GM21528 (cell line): ENCODE measurements around the gene ADAMTS2.
"Not testable (repeated sequence)": the region's sequence is repeated elsewhere in the genome, so short reads cannot be mapped to it uniquely, and the experiment has no call there.

Experiments
- ATAC-seq: cut with Tn5 transposase; IDR thresholded peaks from one replicate; pipeline ENCODE4 v1.9.1; 2021; ENCODE audit warnings: mild to moderate bottlenecking, moderate library complexity; ENCODE audit not compliant: unreplicated experiment, low FRiP score

The ADAMTS2 gene

GRCh38 chr5:179223528-179223927, 121.7 kb downstream of the ADAMTS2 start:
- ATAC-seq, result no peak

GRCh38 chr5:179222246-179223017, 122.8 kb downstream of the ADAMTS2 start:
- ATAC-seq, result no peak

GRCh38 chr5:179221877-179222220, 123.4 kb downstream of the ADAMTS2 start:
- no peak for ATAC-seq

- ATAC-seq, result no peak
These were observed 123.9 kb downstream of the ADAMTS2 start for GRCh38 chr5:179221196-179221876.

- no peak for ATAC-seq
These were observed 124.5 kb downstream of the ADAMTS2 start for GRCh38 chr5:179220716-179221115.

GRCh38 chr5:179219661-179220620, 125.3 kb downstream of the ADAMTS2 start:
- ATAC-seq, result no peak

- no peak for ATAC-seq
These were observed 126.3 kb downstream of the ADAMTS2 start for GRCh38 chr5:179218943-179219330.

GRCh38 chr5:179217956-179218942, 127.0 kb downstream of the ADAMTS2 start:
- ATAC-seq, result no peak

GRCh38 chr5:179217356-179217755, 127.9 kb downstream of the ADAMTS2 start:
- no peak for ATAC-seq

- ATAC-seq, result not testable (repeated sequence)
These were observed 128.9 kb downstream of the ADAMTS2 start for GRCh38 chr5:179216381-179216780.

GRCh38 chr5:179215576-179215975, 129.7 kb downstream of the ADAMTS2 start:
- ATAC-seq, result no peak

- ATAC-seq, result no peak
These were observed 130.6 kb downstream of the ADAMTS2 start for GRCh38 chr5:179214678-179215077.

GRCh38 chr5:179212870-179213269, 132.4 kb downstream of the ADAMTS2 start:
- ATAC-seq, result no peak

GRCh38 chr5:179211631-179212030, 133.6 kb downstream of the ADAMTS2 start:
- ATAC-seq, result no peak

GRCh38 chr5:179211068-179211467, 134.2 kb downstream of the ADAMTS2 start:
- ATAC-seq, result no peak

GRCh38 chr5:179210478-179210877, 134.8 kb downstream of the ADAMTS2 start:
- ATAC-seq, result no peak

GRCh38 chr5:179209359-179210150, 135.7 kb downstream of the ADAMTS2 start:
- ATAC-seq, result no peak

- no peak for ATAC-seq
These were observed 136.4 kb downstream of the ADAMTS2 start for GRCh38 chr5:179208706-179209358.
